GM10847 (cell line): ENCODE measurements around the gene HIF3A.

Source experiments
- POLR2A ChIP-seq: IDR thresholded peaks from 2 replicates; pipeline ENCODE4 v1.6.1; 2011; ENCODE audit not compliant: insufficient read length; ENCODE audit errors: extremely low read depth

The HIF3A gene

DNA sequence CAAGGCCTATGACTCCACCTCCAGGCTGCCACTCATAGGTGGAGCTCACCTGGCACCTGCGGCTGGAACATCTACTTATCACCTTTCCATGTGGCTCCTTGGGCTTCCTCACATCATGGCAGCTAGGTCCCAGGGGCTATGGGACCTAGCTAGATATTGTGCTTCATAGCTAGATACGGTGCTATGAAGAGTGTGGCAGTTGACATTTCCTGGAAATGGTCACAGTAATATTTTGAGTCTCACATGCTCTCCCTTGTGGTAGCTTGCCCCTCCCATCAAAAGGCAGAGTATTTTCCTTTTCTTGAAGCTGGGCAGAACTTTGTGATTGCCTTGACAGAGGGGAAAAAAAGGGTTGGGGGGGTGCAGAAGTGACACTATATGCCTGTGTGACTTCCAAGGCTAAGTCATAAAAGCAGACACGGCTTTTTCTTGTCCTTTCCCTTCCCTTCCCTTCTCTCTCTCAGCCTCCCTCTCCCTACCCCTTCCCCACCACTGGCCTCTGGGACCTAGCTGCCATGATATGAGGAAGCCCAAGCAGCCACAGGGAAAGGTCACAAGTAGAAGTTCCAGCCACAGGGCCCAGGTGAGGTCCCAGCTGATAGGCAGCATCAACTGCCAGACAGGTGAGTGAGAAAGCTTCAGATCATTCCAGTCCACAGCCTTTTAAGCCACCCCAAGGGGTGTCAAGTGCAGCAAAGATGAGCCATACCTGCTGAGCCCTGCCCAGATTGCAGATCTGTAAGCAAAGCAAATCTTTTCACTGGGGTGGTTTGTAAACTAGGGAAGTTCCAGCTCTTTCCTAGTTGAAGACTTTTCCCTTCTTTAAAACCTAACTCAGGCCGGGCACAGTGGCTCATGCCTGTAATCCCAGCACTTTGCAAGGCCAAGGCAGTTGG, 6.9 kb upstream of the HIF3A start:
- TF ChIP-seq POLR2A: no peak

DNA sequence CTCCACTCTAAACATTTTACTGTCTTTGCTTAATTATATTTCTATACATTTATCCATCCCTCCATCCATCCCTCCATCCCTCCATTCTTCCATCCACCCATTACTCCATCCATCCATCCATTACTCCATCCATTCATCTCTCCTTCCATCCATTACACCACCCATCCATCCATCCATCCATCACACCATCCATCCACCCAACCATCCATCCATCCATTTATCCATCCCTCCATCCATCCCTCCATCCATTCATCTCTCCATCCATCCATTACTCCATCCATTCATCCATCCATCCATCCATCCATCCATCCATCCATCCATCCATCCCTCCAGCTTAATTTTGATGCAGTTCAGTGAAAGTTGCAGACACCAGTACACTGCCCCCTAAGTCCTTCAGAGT, 5.0 kb upstream of the HIF3A start:
- no peak for TF ChIP-seq POLR2A

GRCh38 chr19:46294494-46294893, 2.3 kb upstream of the HIF3A start:
- no peak for TF ChIP-seq POLR2A

DNA sequence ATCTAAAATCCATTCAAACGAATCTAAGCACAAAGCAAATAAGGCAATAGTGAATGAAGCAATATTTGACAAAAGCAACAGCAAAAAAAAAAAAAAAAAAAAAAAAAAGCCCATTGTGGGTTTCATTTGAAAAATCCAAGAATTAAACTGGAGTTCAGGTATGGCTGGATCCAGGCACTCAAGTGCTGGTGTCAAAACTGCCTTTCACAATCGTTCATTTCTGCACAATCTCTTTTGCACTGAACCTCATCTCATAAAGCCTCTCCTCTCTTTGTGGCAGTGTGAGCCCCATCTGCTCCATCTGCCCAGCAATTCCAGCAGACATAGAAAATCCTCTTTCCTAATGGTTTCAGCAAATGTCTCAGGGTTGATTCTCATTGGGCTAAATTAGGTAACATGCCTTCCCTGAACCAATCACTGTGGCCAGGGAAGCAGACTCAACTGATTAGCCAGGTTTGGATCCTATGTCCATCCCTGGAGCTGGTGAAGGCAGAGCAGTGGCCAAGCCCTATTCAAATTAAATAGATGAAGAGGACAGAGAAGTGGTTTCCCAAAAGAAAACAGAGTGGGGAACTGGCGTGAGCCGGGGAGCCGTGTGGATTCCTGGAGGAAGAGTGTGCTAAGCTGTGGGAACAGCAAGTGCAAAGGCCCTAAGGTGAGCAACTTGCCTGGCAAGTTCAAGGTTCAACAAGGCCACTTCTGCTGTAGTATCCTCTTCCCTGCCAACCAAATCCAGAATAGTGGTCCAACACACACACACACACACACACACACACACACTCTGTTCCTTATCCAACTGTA, 1.2 kb upstream of the HIF3A start:
- no peak for TF ChIP-seq POLR2A

GRCh38 chr19:46296202-46296480, 701 bp upstream of the HIF3A start:
- no peak for TF ChIP-seq POLR2A

DNA sequence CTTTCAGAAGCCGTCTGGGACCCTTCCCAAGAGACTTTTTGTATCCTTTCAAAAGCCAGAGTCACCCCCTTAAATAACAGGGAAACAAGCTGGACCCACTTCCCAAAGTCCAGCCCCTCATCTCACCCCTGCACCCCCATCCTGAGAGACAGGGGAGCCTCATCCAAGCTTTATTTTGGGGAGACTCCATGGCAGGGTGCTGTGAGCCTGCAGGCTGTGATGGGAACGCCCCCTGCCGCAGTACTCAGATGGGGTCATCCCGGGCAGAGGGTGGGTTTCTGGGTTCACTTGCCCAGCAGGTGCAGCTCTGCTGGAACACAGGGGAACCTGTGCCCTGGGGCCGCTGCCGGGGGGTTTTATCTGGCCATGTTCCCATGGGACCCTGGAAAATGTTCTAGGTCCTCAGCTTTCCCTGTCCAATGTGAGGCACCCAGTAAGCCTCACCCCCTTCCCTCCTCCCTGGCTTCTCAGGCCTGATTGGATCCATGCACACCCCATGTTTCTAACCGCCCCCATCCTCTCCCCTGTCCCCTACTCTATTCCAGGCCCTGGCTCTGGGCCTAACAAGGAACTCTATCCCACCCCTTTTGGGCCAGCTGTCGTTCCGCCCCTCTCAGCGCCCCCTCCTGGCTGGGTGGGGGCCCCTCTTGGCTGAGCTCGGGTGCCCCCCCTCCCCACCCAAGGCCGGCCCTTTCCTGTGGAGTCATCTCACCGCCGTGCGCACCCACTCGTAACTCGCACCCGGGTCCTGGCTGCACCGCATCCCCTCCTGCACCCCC, 1.0 kb downstream of the HIF3A start:
- no peak for TF ChIP-seq POLR2A

DNA sequence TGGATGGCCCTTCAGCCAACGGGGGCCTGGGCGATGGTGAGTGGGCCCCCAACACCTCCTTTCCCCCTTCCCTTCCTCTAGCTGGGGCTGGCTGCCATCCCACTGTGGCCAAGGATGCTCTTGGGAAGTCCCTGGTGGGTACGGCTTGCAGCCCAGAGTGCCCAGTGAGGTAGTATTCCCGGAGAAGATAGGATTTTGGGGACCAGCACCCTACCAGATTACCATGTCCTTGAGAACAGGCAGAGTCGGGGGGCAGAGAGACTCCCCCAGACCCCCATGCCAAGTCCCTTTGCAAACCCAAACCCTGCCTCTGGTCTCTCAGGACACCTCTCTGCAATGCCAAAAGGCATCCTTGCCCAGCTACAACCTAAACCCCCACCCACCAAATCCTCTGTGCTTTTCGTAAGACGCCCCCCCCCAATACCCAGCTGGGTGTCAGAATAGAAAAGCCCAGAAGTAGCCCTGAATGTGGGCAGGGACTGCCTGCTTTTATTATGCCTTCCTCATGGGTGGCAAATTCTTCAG, 1.7 kb downstream of the HIF3A start:
- no peak for TF ChIP-seq POLR2A

DNA sequence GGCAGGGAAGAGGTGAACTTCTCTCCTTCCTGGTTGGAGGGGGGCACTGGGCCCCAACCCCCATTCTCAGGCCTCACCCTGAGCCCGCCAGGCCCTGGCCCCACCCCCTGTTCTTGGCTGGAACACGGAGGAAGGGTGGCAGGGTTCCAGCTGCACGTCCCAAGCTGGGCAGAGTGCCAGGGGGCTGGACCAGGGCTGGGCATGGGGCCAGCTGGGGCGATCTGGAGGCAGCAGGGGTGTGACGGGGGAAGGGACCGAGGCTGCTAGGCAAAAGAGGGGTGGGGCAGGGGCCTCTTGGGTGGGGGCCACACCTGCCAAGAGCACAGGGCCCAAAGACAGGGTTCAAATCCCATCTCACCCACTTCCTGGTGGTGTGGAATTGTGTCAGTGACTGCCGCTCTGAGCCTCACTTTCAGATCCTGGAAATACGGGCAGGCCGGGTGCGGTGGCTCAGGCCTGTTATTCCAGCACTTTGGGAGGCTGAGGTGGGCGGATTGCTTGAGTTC, 2.2 kb downstream of the HIF3A start:
- no peak for TF ChIP-seq POLR2A

GRCh38 chr19:46299695-46300094, 2.9 kb downstream of the HIF3A start:
- TF ChIP-seq POLR2A: no peak

DNA sequence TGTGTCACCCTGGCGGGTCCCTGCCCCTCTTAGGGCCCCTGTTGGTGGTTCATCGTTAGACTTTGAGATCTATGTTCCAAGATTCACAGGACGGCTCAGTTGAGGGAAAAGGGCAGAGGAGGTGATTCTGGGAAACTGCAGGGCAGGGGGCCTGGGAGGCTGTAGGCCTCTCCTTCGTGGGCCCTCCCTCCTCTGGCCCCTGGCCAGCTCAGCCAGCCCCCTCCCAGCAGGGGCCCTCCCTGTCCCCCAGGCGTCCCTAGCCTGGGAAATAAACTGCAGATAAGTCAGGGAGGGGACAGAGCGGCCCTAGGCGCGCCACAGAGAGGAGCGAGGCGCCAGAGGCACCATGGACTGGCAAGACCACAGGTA, 6.5 kb downstream of the HIF3A start:
- no peak for TF ChIP-seq POLR2A

DNA sequence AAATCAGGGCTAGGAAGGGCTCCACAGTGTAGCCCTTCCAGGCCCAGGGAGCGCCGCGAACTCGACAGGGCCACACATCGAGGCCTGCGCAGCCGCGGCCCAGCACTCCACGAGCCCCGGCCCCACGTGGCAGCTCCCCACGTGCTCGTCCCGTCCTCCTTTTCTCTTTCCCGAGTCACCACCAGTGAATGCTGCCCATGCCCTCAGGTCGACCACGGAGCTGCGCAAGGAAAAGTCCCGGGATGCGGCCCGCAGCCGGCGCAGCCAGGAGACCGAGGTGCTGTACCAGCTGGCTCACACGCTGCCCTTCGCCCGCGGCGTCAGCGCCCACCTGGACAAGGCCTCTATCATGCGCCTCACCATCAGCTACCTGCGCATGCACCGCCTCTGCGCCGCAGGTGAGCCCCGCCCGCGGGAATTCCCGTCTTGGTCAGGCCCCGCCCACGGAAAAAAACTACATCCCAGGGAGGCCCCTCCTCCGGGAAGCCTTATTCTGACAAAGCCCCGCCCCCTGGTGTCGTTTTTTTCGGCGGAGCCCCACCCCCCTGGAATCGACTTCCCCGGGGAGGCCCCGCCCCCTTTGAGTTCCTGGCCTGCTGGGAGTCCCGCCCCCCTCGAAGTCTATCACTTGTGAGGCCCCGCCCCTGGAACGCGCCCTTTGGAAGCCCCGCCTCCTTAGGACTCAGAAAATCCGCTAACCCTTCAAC, 7.0 kb downstream of the HIF3A start:
- no peak for TF ChIP-seq POLR2A

DNA sequence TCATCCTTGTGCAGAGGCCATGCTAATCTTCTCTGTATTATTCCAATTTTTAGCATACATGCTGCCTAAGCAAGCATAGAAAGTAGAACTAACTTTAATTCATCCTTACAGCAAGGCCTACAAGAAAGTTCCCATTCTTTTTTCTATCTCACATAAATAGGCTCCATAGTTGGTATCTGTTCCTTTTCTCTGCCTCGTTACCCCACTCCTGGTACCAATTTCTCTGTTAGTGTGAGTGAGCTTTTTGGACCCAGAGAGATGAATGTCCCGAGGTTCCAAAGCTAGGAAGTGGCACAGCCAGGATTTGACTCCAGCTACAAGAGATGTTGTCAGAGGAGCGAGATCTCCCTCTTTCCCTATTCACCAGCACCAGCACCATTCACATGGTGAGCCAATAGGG, 9.7 kb downstream of the HIF3A start:
- TF ChIP-seq POLR2A: no peak

GRCh38 chr19:46308510-46308909, 11.7 kb downstream of the HIF3A start:
- TF ChIP-seq POLR2A: no peak

GRCh38 chr19:46309056-46309455, 12.2 kb downstream of the HIF3A start:
- TF ChIP-seq POLR2A: no peak

GRCh38 chr19:46311444-46311843, 14.6 kb downstream of the HIF3A start:
- no peak for TF ChIP-seq POLR2A
